ENCODE results near the gene PPP1R12C.
"Not testable (repeated sequence)": the region's sequence is repeated elsewhere in the genome, so short reads cannot be mapped to it uniquely, and the experiment has no call there.

PPP1R12C gene

DNA sequence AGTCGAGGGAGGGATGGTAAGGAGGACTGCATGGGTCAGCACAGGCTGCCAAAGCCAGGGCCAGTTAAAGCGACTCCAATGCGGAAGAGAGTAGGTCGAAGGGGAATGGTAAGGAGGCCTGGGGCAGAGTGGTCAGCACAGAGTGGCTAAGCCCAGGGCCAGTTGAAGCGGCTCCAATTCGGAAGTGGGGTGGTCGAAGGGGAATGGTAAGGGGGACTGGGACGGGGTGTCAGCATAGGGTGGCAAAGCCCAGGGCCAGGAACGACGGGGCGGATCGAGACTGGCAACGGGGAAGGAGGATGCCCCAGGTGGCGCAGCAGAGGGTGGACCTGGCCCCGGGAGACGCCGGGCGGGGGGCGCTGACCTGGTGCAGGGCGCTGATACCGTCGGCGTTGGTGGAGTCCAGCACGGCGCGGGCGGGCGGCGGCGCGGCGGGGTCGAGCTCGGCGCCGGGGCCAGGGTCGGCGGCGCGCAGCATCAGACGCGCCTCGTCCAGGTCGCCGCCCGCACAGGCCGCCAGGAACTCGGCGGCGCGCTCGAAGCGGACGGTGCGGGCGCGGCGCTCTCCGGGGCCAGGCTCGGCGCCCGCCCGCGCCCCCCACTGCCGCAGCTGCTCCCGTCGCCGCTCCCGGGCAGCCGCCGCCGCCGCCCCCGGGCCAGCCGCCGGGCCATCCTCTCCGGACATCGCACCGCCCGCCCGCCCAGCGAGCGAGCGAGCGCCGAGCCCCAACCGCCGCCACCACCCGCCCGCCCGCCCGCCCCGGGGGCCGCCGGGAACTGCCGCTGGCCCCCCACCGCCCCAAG, at the start of gene PPP1R12C:
PPP1R12C (minus strand) TSS at position 779 of the 804 bp plus-strand sequence; CDS start at position 685, 94 bp downstream.
- DNase-seq: no peak

DNA sequence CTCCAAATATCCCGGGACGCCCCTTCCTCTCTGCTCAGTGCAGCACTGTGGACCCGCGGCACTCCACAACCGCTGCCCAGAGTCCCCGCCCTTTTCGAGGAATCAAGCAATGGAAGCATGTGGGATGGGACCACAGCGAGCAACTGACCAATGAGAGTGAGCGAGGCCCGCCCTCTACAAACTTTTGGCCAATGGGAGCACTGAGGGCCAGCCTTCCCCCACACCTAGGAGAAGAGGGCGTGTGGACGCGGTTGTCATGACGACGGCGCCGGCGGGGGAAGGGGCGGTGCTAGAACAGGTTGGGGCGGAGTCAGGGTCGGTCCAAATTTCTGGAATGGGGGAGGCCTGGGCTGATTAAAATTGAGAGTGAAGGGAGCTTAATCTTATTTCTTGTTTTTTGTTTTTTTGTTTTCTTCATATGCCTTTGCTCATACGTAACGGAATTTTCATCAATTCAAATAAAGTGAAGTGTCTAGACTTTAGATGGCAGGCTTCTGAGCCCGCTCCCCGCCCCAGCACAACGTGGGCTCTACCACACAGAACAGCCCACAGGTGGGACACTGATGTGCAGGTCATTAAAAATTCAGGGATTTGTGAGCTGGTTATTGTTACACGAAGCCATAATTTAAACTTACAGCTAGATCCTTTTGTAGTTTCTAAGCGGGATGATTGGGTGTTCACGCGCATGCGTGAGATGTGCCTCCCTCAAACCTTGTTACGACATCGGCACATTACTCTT, 49.3 kb upstream of the PPP1R12C start, which contains the start of gene DNAAF3:
DNAAF3 (minus strand) TSS at position 84 of the 739 bp plus-strand sequence. CDS start 200 bp downstream, outside the sequence.
- DNase-seq: peak; percentile 33

DNA sequence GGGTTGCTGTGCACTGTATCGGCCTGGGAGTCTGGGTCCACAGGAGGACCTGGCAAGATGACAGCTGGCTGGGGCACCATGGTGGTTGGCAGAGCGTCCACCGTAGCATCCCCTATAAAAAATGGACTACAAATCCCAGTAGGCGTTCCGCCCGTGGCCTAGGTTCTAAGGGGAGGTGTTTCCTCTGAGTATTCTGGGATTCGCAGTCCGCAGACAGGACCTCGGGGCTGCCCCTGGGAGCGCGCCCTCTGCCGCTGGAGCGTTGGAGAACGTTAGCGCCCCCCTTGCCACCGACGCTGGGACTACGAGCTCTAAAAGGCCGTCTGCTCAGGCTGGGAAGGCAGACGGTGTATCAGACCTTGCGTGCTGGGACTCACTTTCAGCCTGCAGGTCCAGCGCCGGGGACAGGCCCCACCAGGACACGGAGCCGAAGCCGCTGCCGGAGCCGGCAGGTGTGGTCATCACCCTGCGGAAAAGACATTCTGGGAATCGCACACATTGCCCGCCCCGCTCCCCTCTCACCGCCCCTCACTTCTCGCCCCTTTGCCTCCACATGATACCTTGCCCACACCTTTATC, 48.6 kb upstream of the PPP1R12C start:
- DNase-seq: peak; percentile 32

DNA sequence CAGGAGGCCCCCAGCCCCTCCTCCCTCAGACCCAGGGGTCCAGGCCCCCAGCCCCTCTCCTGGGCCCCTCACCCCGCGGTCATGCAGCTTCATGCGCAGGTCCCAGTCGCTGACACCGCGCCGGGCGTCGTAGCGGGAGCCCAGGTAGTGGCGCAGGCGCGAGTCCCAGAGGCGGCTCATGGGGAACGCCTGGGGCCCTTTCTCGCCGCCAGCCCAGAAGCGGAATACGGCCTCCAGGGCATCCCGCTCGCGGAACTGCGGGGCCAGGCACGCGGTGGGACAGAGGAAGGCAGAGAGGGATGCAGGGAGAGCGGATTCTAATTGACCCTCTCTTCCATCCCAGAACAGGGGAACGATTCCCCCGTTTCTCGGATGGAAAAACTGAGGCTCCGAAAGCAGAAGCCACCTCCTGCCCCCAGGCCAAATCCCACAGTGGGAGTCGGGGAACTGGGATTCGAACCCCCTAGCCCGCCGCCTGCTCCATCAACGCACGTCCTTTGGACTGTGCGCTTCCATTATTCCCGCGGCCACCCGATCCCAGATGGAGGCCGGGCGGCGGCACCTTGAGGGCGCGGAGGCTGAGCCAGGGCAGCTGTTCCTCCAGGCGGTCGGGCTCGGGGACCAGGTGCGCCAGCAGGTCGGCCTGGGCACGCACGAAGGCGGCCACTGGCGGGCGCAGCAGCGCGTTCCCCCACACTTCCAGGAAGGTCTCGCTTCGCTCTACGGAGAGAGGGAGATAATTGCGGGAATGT, 44.3 kb upstream of the PPP1R12C start:
- no peak for DNase-seq

DNA sequence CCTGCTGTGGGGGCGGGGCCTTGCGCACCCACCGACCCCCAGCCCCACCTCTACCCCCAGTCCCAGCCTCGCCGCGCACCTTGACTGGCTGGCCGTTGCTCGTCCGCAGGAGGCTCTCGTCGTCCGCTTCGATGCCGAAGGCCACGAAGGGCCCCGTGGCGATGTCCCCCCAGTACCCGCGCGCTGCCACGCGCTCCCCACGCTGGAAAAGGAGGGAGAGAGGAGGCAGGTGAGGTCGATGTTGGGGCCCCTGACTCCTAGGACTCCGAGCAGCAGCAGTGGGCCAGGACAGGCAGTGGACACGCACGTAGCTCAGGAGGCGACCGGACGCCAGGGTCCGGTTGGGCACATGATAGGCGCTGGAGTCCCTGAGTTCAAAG, 43.5 kb upstream of the PPP1R12C start:
- no peak for DNase-seq

DNA sequence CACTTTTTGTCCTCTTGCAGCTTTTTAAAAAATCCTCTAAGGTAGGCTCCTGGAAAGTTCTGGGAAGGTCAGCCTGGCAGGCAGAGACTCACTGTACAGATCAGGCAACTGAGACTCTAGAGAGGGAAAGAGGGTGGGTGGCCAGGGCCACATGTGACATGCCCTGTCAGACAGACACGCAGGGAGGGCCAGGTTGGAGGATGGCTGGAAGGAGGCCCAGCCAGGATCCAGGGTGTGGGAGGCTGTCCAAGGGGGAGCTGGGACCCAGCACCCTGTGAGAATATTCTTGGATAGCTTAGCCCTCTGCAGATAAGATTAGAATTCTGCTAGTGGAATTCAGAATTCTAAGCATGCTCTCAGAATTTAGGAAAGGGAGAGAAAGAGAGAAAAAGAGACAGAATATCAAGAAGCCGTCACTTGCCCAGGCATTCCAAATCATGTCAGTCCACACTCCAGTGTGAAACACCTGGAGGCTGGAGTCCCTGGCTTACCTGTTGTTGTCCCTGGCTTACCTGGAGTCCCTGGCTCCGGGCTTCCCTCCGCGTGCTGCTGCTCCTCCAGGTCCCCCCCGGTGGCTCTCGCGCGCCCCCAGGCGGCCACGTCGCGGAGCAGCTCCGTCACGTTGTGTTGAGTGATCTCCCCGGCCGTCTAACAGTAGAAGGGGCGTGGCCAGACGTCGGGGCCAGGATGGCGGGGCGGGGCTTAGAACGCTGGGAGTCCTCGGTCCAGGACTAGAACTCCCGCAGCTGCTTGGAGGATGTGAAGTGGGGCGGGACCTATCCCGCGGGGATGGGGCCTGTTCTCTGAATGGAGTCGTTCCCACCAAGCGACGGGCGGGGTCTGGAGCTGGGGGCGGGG, 42.9 kb upstream of the PPP1R12C start:
- peak; percentile 81 for DNase-seq

DNA sequence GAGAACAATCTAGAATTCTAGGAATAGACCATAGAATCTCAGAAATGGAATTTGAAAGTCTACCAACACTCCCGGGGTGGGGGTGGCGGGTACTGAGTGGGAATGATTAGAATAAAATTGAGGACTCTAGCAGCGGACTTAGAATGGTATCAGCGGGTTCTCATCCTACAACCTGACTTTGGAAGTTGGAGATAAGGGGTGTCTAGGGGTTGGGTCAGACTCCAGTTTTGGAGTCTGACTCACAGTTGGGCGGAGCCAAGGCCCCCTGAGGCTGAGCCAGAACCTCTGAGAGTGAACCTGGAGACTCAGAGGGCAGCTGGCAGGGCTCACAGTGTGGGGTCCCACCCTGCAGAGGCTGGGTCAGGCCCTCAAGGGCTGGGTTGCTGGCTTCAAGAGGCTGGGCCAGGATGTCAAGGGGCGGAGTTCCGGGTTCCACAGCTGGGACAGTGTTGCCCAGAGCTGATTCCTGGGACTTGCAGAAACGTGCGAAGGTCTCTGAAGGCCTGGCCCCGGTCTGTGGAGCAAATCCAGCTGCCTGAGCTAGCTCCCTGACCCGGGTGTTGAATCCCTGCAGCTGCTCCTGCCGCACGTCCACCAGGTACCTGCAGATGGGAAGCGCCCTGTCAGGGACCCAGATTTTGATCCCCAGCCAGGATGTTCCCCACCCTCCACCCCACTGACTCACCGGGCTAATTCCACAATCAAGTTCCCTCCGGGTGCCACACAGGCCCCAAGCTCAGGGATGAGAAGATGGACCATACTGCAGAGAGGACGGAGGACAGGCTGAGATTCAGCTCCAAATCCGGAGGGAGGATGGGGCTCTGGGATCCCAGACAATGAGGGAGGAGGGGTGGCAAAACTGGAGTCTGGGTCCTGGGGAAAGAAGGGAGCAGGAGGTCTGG, 41.7 kb upstream of the PPP1R12C start:
- DNase-seq: no peak

DNA sequence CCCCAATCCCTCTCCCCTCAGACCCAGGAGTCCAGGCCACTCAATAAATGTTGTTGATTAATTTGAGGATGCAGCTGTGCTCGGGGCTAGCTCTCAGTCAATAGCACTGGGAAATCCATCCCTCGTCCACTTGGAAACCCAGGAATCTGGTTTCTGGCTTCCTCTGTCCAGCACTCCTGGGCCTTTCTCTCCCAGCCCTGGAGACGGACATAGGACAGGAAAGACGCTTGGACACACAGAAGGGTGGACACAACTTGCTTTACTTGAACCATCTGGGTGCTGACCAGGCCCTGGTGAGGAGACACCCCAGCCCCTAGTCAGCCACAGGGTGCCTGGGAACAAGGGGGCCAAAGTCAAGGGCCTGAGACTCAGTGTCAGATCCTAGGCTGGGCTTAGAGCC, 41.0 kb upstream of the PPP1R12C start:
- no peak for DNase-seq

DNA sequence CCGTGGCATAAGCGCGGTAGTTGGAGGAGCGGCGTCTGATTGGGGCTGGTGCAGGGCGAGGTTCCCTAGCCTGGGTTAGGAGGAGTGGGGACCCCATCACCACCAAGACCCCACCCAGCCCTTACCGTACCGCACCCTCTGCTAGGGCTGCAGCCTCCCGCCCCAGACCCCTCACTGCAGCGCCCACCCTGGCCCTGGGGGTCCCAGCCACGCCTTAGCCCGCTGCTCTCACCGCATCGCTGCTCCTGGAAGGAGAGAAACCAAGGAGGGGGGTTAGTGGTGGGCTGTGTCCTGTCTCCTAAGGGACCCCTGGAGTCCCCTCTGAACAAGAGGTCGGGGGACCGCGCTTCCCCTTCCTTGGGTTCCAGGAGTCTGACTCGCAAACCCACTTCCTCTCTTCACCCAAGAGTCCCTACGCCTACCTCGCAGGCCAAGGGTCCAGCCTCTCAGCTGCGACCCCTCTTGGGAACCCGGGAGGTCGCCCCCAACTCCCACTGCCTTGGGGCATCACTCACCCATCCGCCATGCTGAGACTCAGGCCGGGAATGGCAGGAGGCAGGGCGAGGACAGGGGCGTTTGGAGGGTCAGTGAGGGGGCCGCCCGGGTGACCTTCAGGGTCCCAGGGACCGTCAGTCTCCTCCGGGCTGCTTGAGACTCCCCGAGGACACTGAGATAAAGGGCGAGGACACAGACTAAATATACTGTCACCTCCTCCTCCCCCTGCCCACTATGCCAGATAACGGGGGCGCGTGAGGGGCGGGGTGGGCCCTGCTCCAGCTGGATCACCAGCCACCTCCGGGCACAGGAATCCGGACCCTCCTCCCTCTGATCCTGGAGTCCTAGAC, 39.8 kb upstream of the PPP1R12C start, which contains the start of gene TNNI3:
TNNI3 (minus strand) TSS at position 669 of the 845 bp plus-strand sequence; CDS start at position 526, 143 bp downstream.
- no peak for DNase-seq

DNA sequence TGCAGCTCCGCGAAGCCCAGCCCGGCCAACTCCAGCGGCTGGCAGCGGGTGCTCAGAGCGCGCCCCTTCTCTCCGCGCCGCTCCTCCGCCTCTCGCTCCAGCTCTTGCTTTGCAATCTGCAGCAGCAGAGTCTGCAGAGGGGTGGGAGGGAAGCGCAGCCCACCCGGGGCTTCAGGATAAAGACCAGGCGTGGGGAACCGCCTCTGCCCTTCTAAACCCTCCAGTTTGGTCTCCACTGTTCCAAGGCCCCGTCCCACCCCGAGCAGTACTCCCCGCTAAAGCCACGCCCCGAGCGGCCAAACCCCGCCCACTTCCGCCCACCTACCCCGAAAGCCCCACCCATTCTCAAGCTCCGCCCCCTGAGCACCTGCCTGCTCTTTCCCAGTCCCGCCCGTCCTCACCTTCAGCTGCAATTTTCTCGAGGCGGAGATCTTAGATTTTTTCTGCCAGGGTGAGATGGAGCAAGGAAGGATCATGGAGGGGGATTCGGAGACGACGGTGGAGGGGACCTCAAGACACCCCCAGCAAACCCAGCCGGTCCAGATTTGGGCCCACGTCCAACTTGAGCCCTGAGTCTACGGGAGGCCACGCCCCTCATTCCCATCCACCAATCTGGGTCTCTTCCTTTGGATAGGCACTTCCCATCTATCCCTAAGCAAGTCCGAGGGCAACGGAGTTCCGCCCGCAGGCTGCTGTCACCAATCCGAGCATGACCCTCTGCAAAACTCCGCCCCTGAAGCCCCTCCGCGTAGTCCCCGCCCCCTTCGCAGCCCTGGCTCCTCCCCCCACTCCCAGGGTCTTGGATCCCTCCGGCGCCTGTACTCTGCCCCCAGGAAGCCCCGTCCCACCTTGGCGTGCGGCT, 39.0 kb upstream of the PPP1R12C start:
- DNase-seq: peak; percentile 40

DNA sequence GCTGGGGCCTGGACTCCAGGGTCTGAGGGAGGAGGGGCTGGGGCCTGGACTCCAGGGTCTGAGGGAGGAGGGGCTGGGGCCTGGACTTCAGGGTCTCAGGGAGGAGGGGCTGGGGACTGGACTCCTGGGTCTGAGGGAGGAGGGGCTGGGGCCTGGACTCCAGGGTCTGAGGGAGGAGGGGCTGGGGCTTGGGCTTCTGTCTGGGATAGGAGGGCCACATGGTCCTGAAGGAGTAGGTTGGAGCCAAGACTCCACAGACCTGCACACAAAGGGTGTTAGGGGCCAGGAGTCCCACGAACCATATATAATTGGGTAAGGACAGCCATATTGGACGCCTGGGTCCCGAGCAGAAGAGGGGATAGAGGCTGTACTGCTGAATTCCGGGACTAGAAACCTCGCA, 38.3 kb upstream of the PPP1R12C start:
- DNase-seq: not testable (repeated sequence)

DNA sequence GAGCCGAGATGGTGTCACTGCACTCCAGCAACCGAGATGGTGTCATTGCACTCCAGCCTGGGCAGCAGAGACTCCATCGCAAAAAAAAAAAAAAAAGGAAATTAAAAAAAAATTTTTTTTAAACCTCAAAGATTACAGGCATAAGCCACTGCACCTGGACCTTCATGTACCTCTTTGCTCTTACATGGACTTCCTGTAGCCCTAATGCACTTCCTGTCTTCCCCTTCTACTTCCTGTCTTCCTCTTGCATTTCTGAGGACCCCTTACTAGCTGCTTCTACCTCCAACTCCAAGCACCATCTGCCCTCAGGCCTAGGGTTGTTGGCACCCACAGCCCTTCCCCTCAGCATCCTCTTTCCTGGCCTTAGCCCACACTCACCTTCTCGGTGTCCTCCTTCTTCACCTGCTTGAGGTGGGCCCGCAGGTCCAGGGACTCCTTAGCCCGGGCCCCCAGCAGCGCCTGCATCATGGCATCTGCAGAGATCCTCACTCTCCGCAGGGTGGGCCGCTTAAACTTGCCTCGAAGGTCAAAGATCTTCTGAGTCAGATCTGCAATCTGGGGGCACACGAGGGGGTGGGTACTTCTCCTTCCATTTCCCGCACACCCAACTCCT, 36.3 kb upstream of the PPP1R12C start:
- no peak for DNase-seq

DNA sequence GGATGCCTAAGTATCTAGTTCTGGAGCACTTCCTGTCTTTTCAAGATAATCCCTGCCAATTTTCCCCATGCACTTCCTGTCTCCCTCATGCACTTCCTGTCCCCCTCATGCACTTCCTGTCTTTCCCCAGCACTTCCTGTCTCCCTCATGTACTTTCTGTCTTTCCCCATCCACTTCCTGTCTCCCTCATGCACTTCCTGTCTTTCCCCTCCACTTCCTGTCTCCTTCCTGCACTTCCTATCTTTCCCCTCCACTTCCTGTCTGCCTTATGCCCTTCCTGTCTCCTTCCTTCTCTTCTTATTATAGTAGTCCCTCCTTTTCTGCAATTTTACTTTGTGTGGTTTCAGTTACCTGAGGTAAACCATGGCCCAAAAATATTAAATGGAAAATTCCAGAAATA, 34.6 kb upstream of the PPP1R12C start:
- no peak for DNase-seq

DNA sequence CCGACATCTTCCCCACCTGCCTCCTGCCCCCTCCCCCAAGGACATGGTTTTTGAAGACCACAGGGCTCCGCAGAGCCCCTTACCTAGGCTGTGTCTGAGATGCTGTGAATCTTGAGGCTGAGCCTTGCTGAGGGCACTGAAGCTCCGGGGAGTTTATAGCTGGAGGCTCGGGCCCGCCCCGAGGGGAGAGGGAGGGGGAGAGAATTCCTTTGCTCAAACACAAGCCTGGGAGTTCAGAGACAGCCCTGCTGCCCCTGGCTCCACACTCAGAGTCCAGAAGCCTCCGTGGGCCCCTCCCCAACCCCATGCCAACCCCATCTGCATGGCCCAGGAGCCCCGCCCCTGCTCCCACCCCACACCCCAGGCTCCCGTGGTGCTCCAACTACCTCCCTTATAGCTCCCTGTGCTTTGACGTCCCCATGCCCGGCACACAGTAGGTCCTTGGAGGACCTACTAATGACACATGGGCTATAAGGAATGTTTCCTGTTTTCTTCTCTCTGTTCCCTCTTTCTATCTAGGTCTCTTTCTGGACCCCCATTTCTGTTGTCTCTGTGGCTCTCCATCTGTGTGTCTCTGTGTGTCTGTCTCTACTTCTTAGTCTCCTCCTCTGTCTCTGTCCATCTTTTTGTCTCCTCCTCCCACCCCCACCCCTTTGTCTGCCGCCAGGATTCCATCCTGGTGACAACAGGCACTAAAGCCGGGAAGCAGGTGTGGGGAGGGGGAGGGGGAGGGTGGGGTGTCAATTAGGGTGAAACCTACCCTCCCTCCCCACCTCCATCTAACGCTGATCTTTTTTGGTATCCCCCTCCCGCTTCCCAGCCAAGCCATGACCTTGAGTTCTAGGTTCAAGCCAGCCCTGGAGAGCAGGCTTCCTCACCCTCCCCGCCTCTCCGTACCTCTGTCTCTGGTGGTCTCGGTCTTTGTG, 31.9 kb upstream of the PPP1R12C start, which contains the start of gene TNNT1:
TNNT1 (minus strand) TSS at position 129 of the 926 bp plus-strand sequence. CDS start 2,049 bp downstream, outside the sequence.
- DNase-seq: no peak

DNA sequence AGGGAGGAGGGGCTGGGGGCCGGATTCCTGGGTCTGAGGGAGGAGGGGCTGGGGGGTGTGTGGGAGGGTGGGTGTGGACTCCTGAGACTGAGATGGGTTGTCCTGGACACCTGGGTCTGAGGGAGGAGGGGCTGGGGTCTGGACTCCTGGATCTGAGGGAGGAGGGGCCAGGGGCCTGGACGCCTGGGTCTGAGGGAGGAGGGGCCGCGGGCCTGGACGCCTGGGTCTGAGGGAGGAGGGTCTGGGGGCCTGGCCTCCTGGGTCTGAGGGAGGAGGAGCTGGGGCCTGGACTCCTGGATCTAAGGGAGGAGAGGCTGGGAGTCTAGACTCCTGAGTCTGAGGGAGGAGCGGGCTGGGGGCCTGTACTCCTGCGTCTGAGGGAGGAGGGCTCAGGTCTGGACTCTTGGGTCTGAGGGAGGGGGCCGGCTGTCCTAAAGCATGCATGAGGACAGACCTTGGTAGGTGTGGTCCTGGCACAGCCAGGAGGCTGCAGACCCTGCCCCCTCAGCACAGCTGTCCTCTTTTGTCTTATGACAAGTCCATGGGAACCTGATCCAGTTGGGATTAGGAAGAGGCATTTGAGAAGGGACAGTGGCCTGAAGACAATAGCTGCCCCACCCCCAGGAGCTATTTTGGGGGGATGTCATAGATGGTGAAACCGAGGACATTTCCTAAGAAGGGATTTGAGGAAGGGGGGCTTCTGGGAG, 30.3 kb upstream of the PPP1R12C start:
- no peak for DNase-seq

DNA sequence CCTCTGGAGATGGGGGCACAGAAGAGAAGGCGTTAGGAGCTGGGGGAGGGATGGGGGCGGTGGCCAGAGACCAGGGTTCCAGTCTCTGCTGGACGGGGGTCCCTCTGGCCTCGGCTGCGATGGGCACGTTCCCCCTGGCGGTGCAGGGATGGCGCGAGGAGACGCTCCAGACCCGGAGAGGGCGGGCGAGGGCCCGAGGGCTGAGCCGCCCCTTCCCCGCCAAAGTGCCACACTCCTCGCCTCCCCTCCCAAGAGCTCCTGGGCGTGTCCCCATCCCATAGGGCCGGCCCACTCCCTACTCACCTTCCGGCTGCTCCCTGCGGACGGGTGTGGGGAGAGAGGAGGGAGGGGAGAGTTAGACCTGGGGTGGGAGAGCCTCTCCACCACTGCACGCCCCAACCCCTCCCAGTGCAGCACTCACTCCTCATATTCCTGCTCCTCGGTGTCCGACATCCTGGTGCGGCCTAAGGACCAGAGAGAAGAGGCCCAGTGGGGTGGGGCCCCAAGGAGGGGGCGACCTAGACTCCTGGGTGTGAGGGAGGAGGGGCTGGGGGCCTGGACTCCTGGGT, 29.4 kb upstream of the PPP1R12C start:
- DNase-seq: no peak
